HG02852 (cell line): Measurements from ENCODE around the gene CUZD1.

Experiments
- ATAC-seq: cut with Tn5 transposase; IDR thresholded peaks from one replicate; pipeline ENCODE4 v1.9.1; 2021; ENCODE audit warnings: mild to moderate bottlenecking, moderate library complexity; ENCODE audit not compliant: unreplicated experiment

The CUZD1 gene

GRCh38 chr10:122856902-122857301, 11.2 kb upstream of the CUZD1 start:
- ATAC-seq = no peak

- no peak for ATAC-seq
Measured at GRCh38 chr10:122855745-122856144, 10.1 kb upstream of the CUZD1 start.

GRCh38 chr10:122854648-122855047, 9.0 kb upstream of the CUZD1 start:
- ATAC-seq = no peak

GRCh38 chr10:122853665-122854313, 8.1 kb upstream of the CUZD1 start:
- no peak for ATAC-seq

GRCh38 chr10:122852261-122852660, 6.6 kb upstream of the CUZD1 start:
- ATAC-seq = no peak

- no peak for ATAC-seq
Measured at GRCh38 chr10:122850705-122851640, 5.3 kb upstream of the CUZD1 start.

GRCh38 chr10:122849900-122850605, 4.4 kb upstream of the CUZD1 start:
- no peak for ATAC-seq

GRCh38 chr10:122849090-122849489, 3.4 kb upstream of the CUZD1 start:
- ATAC-seq = no peak

GRCh38 chr10:122847782-122848604, 2.3 kb upstream of the CUZD1 start:
- ATAC-seq = no peak

- ATAC-seq = no peak
Measured at GRCh38 chr10:122844146-122844545, 1.5 kb downstream of the CUZD1 start.

- no peak for ATAC-seq
Measured at GRCh38 chr10:122841569-122841968, 4.1 kb downstream of the CUZD1 start.

- no peak for ATAC-seq
Measured at GRCh38 chr10:122839505-122839904, 6.2 kb downstream of the CUZD1 start.

- ATAC-seq = no peak
Measured at GRCh38 chr10:122838880-122839279, 6.8 kb downstream of the CUZD1 start.

- ATAC-seq = no peak
Measured at GRCh38 chr10:122835908-122836307, 9.7 kb downstream of the CUZD1 start.

GRCh38 chr10:122830965-122831353, 14.7 kb downstream of the CUZD1 start:
- no peak for ATAC-seq

- ATAC-seq = no peak
Measured at GRCh38 chr10:122830273-122830964, 15.2 kb downstream of the CUZD1 start.

- no peak for ATAC-seq
Measured at GRCh38 chr10:122829454-122829853, 16.2 kb downstream of the CUZD1 start.

- ATAC-seq = no peak
Measured at GRCh38 chr10:122828716-122829255, 16.9 kb downstream of the CUZD1 start.

GRCh38 chr10:122827302-122827701, 18.4 kb downstream of the CUZD1 start:
- ATAC-seq = no peak
